Stimulated activated CD4-positive, alpha-beta T cell treated with anti-CD3 and anti-CD28 coated beads, Interleukin-2, amount 100 ng/mL, for 24 hours (primary cell): ENCODE measurements around the gene EEFSEC.

ENCODE experiments used
- DNase-seq, 2 donors: peaks; one replicate each; pipeline ENCODE4 v3.0.0-alpha.2; 2020

Gene EEFSEC

GRCh38 chr3:128187495-128187894 lies 34.2 kb downstream of the EEFSEC start:
- DNase-seq: no peak

GRCh38 chr3:128188326-128188725 lies 35.0 kb downstream of the EEFSEC start:
- no peak for DNase-seq

GRCh38 chr3:128188956-128189355 lies 35.7 kb downstream of the EEFSEC start:
- DNase-seq: no peak

GRCh38 chr3:128190501-128190900 lies 37.2 kb downstream of the EEFSEC start:
- DNase-seq: no peak

GRCh38 chr3:128192131-128192530 lies 38.9 kb downstream of the EEFSEC start:
- no peak for DNase-seq

GRCh38 chr3:128193168-128193567 lies 39.9 kb downstream of the EEFSEC start:
- no peak for DNase-seq

GRCh38 chr3:128194843-128195242 lies 41.6 kb downstream of the EEFSEC start:
- no peak for DNase-seq

- DNase-seq: no peak
Observed at GRCh38 chr3:128195369-128195768, 42.1 kb downstream of the EEFSEC start.

- DNase-seq: no peak
Observed at GRCh38 chr3:128195802-128196201, 42.5 kb downstream of the EEFSEC start.

- no peak for DNase-seq
Observed at GRCh38 chr3:128196647-128197046, 43.4 kb downstream of the EEFSEC start.

GRCh38 chr3:128197855-128198254 lies 44.6 kb downstream of the EEFSEC start:
- no peak for DNase-seq

- DNase-seq: no peak
Observed at GRCh38 chr3:128198313-128198712, 45.0 kb downstream of the EEFSEC start.

GRCh38 chr3:128199110-128199509 lies 45.8 kb downstream of the EEFSEC start:
- DNase-seq: no peak

- DNase-seq: no peak
Observed at GRCh38 chr3:128201158-128201755, 48.0 kb downstream of the EEFSEC start.

- DNase-seq: no peak
Observed at GRCh38 chr3:128203169-128203568, 49.9 kb downstream of the EEFSEC start.

- DNase-seq: no peak
Observed at GRCh38 chr3:128205558-128206145, 52.4 kb downstream of the EEFSEC start.

- DNase-seq: no peak
Observed at GRCh38 chr3:128207951-128208350, 54.7 kb downstream of the EEFSEC start.

- DNase-seq: no peak
Observed at GRCh38 chr3:128210711-128211110, 57.4 kb downstream of the EEFSEC start.

GRCh38 chr3:128214056-128214455 lies 60.8 kb downstream of the EEFSEC start:
- DNase-seq: no peak

- no peak for DNase-seq
Observed at GRCh38 chr3:128215290-128215689, 62.0 kb downstream of the EEFSEC start.

- DNase-seq: no peak
Observed at GRCh38 chr3:128215800-128216495, 62.7 kb downstream of the EEFSEC start.

GRCh38 chr3:128217702-128218547 lies 64.6 kb downstream of the EEFSEC start:
- DNase-seq: no peak

- DNase-seq: no peak
Observed at GRCh38 chr3:128218548-128219257, 65.4 kb downstream of the EEFSEC start.
